Ishikawa (cell line): ENCODE data around the gene TMEM256.

ENCODE experiments used
- CEBPB ChIP-seq: IDR thresholded peaks from 2 replicates; pipeline ENCODE4 v1.6.1; 2012
- NFIC ChIP-seq: IDR thresholded peaks from 2 replicates; pipeline ENCODE4 v1.6.1; 2012
- TCF12 ChIP-seq: IDR thresholded peaks from 2 replicates; pipeline ENCODE4 v1.6.1; 2012; ENCODE audit warnings: low read depth
- TEAD4 ChIP-seq: IDR thresholded peaks from 2 replicates; pipeline ENCODE4 v1.6.1; 2012
- YY1 ChIP-seq: IDR thresholded peaks from 2 replicates; pipeline ENCODE4 v1.6.1; 2012; ENCODE audit warnings: low read depth
- ZBTB7A ChIP-seq: IDR thresholded peaks from 2 replicates; pipeline ENCODE4 v1.6.1; 2012; ENCODE audit warnings: low read depth
- TF ChIP-seq, protein P1 (sequence below): IDR thresholded peaks from 2 replicates; pipeline ENCODE4 v1.6.1; 2012; ENCODE audit warnings: low read depth, mild to moderate bottlenecking

DNA sequence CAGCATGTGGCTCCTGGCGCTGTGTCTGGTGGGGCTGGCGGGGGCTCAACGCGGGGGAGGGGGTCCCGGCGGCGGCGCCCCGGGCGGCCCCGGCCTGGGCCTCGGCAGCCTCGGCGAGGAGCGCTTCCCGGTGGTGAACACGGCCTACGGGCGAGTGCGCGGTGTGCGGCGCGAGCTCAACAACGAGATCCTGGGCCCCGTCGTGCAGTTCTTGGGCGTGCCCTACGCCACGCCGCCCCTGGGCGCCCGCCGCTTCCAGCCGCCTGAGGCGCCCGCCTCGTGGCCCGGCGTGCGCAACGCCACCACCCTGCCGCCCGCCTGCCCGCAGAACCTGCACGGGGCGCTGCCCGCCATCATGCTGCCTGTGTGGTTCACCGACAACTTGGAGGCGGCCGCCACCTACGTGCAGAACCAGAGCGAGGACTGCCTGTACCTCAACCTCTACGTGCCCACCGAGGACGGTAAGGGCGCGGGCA lies 4.4 kb upstream of the TMEM256 start:
- TF ChIP-seq ZBTB7A = no peak
- no peak for TF ChIP-seq TCF12
- TF ChIP-seq YY1 = no peak
- no peak for TF ChIP-seq CEBPB
- no peak for TF ChIP-seq NFIC
- no peak for TF ChIP-seq TEAD4
- TF ChIP-seq, protein P1, sequence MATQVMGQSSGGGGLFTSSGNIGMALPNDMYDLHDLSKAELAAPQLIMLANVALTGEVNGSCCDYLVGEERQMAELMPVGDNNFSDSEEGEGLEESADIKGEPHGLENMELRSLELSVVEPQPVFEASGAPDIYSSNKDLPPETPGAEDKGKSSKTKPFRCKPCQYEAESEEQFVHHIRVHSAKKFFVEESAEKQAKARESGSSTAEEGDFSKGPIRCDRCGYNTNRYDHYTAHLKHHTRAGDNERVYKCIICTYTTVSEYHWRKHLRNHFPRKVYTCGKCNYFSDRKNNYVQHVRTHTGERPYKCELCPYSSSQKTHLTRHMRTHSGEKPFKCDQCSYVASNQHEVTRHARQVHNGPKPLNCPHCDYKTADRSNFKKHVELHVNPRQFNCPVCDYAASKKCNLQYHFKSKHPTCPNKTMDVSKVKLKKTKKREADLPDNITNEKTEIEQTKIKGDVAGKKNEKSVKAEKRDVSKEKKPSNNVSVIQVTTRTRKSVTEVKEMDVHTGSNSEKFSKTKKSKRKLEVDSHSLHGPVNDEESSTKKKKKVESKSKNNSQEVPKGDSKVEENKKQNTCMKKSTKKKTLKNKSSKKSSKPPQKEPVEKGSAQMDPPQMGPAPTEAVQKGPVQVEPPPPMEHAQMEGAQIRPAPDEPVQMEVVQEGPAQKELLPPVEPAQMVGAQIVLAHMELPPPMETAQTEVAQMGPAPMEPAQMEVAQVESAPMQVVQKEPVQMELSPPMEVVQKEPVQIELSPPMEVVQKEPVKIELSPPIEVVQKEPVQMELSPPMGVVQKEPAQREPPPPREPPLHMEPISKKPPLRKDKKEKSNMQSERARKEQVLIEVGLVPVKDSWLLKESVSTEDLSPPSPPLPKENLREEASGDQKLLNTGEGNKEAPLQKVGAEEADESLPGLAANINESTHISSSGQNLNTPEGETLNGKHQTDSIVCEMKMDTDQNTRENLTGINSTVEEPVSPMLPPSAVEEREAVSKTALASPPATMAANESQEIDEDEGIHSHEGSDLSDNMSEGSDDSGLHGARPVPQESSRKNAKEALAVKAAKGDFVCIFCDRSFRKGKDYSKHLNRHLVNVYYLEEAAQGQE = no peak
